T-cell (primary cell): Measurements from ENCODE around the gene RAI1. TPM values are rescaled to one million over a fixed set of nuclear protein-coding genes. Genes with fewer than 3 reads are reported as not detected.

Experiments used
- ATAC-seq, 4 experiments: fragments of 200-7000 bp in 3 of 4; fragments of 150-1000 bp in 1 of 4; cut with Tn5 transposase; replicated peaks in 1 of 4; 1 replicate in 3 of 4; 2 replicates in 1 of 4; pipeline ENCODE4 v1.10.0; 2021; ENCODE audit warnings: moderate library complexity in 3 of 4, mild to moderate bottlenecking in 2 of 4, moderate number of reproducible peaks in 1 of 4
- CTCF ChIA-PET, 2 donors: fragments of 300-600 bp; sonication (Branson Sonifier 250); formaldehyde crosslinking; loops; one replicate each; lab custom pipeline; 2022; ENCODE audit warnings: antibody characterized with exemption in 2 of 2; lab: Charles Lee
- POLR2A ChIA-PET, 2 donors: fragments of 300-600 bp; sonication (Branson Sonifier 250); formaldehyde crosslinking; loops; one replicate each; lab custom pipeline; 2022; ENCODE audit warnings: antibody characterized with exemption in 2 of 2; lab: Charles Lee
- DNase-seq, 35 experiments: peaks; one replicate each; pipeline versions ENCODE4 v3.0.0 to v3.0.0-alpha.2; 2013 to 2023
- H3K27ac ChIP-seq: one replicate; pipeline ENCODE4 v1.5.1; 2013; ENCODE audit warnings: low read length
- H3K27me3 ChIP-seq, 2 experiments: replicated peaks in 1 of 2; 1 replicate in 1 of 2; 2 replicates in 1 of 2; pipeline versions ENCODE4 v1.6.1 to v1.7.0; 2013; ENCODE audit warnings: low read length in 1 of 2, mixed read lengths in 1 of 2; ENCODE audit not compliant: control insufficient read depth in 2 of 2, insufficient read depth in 2 of 2; ENCODE audit errors: extremely low read depth in 1 of 2
- H3K36me3 ChIP-seq, 2 donors: 1 replicate in 1 of 2; 2 replicates in 1 of 2; pipeline versions ENCODE4 v1.6.1 to v1.7.0; 2013; ENCODE audit warnings: low read length in 1 of 2; ENCODE audit not compliant: control insufficient read depth in 2 of 2, insufficient read depth in 1 of 2; ENCODE audit errors: extremely low read depth in 1 of 2
- H3K4me1 ChIP-seq, 2 experiments: 1 replicate in 1 of 2; 2 replicates in 1 of 2; pipeline versions ENCODE4 v1.6.1 to v1.7.0; 2013; ENCODE audit warnings: low read length in 2 of 2, mixed read lengths in 1 of 2; ENCODE audit not compliant: insufficient read depth in 2 of 2, control insufficient read depth in 1 of 2; ENCODE audit errors: extremely low read depth in 1 of 2
- H3K4me3 ChIP-seq, 2 donors: 1 replicate in 1 of 2; 2 replicates in 1 of 2; pipeline versions ENCODE4 v1.5.1 to v1.7.0; 2013; ENCODE audit warnings: mild to moderate bottlenecking in 2 of 2, low read length in 1 of 2, moderate library complexity in 1 of 2; ENCODE audit not compliant: control insufficient read depth in 1 of 2; ENCODE audit errors: extremely low read depth in 1 of 2
- H3K9me3 ChIP-seq: 2 replicates; pipeline ENCODE4 v1.7.0; 2013
- H3K27ac Mint-ChIP-seq, 2 donors: one replicate each; pipeline ENCODE4 v1.8.0; 2020 to 2021; ENCODE audit warnings: mild to moderate bottlenecking in 2 of 2, mixed read lengths in 2 of 2
- H3K27me3 Mint-ChIP-seq, 2 donors: one replicate each; pipeline ENCODE4 v1.8.0; 2021 to 2022; ENCODE audit warnings: mixed read lengths in 2 of 2
- H3K36me3 Mint-ChIP-seq: one replicate; pipeline ENCODE4 v1.8.0; 2021; ENCODE audit warnings: mixed read lengths
- H3K4me1 Mint-ChIP-seq, 3 donors: one replicate each; pipeline ENCODE4 v1.8.0; 2020 to 2022; ENCODE audit warnings: mixed read lengths in 3 of 3, mild to moderate bottlenecking in 1 of 3
- H3K4me3 Mint-ChIP-seq, 3 donors: one replicate each; pipeline ENCODE4 v1.8.0; 2020 to 2022; ENCODE audit warnings: mild to moderate bottlenecking in 3 of 3, mixed read lengths in 3 of 3, moderate library complexity in 3 of 3
- H3K9me3 Mint-ChIP-seq, 3 donors: one replicate each; pipeline ENCODE4 v1.8.0; 2020 to 2022; ENCODE audit warnings: mixed read lengths in 3 of 3
- WGBS: methylation state at CpG from one replicate; pipeline ENCODE4 v1.1.5; 2013; ENCODE audit warnings: missing lambda C conversion rate; ENCODE audit not compliant: insufficient coverage; 5-methylcytosine and 5-hydroxymethylcytosine counted together
- total RNA-seq, 35 experiments: library from RNA in 6 of 35; stranded (reverse) in 6 of 35; fragments of 120-200 nt in 1 of 35; gene quantifications; one replicate each; pipeline versions ENCODE4 v1.2.1 to v1.2.4 and lab custom pipeline; 2013 to 2026

Gene RAI1
- total RNA-seq, 5 donors from 2014 or later (not counting 1 experiment from before 2014, with no cell fraction given): 20.1 to 31.2 (median 24.5) TPM

DNA sequence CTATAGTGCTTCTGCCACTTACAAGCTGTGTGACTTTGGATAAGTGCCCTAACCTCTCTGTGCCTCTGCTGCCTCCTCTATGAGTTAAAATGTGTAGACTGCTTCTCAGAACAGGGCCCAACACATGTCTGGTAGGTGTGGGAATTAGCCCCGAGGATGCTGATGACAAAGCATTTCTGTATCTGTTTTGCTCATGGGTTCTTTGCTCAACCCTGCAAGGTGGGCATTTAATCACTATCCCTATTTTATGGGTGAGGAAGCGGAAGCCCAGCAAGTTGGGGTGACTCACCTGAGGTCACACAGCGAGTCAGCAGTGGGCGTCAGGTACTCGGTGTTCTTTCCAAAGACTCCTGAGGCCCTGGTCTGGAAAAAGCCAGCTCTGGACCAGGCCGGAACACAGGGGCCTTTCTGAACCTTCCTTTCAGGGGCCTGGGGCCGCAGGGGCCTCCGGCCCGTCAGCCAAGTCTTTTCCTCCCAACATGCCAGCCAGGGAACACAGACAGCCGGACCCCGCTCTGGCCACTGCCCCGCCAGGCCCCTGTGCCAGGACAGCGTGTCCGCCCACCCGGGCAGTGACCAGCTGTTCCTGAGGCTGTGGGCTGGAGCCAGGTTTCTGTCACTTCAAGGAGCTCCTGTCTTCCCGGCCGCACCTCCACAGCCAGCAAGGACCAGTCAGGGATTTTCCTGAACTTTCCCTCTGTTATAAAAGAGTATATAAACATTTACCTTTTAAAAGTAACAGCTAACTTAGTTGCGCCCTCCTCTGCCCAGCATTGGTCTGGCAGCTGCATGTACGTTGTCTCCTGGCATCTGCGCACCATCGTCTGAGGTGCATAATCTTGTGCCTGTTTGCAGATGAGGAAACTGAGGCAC is 93.0 kb downstream of the RAI1 start:
- Histone ChIP-seq H3K27me3 (no peaks in the 10 kb centered on the region), H3K36me3 (no peaks in the 10 kb centered on the region), H3K4me3 (no peak overlapping the region), H3K4me1 (no peaks in the 10 kb centered on the region), H3K9me3 (no peaks in the 10 kb centered on the region), H3K27ac (no peak overlapping the region)
- H3K36me3 Mint-ChIP-seq: peaks cover 4% of the 10 kb centered on the region
- CTCF ChIA-PET: interaction anchor here (0.6 to 0.7 kb wide), 7 partner anchors 8 to 61 kb away, joined by 3 to 8 read pairs (median 3); no protein-coding TSS in a partner anchor
- H3K4me3 Mint-ChIP-seq: no peak overlapping the region
- ATAC-seq (no peak), DNase-seq (no peak)
- POLR2A ChIA-PET: no interaction called here
- peak overlapping the region; percentile 15 to 58 for H3K27ac Mint-ChIP-seq
- peaks cover 0 to 7% (median 4%) of the 10 kb centered on the region in 3 donors for H3K4me1 Mint-ChIP-seq
- H3K9me3 Mint-ChIP-seq: no peaks in the 10 kb centered on the region
- H3K27me3 Mint-ChIP-seq: no peaks in the 10 kb centered on the region
- 86% methylated on average over 15 of the region's 21 CpGs for WGBS

DNA sequence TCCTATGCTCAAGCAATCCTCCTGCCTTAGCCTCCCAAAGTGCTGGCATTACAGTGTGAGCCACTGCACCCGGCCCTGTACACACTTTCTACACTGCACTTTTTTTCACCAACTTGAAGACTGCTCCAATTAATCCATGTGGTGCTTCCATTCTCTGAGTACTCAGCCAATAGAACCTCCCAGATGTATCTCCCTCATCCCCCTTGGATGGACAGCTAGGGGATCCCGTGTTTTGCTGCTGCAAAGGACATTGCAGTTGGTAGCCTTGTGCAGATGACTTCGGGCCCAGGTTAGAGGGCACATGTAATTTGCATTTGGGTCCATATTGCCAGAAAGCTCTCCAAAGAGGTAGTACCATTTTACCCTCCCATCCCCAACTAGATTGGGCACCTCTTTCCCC is 95.6 kb downstream of the RAI1 start:
- Histone ChIP-seq H3K27ac (no peak overlapping the region), H3K9me3 (no peaks in the 10 kb centered on the region), H3K27me3 (peaks cover 0 to 13% of the 10 kb centered on the region in 2 experiments), H3K4me1 (peaks cover 0 to 7% of the 10 kb centered on the region in 2 experiments), H3K36me3 (no peaks in the 10 kb centered on the region), H3K4me3 (no peak overlapping the region)
- Mint-ChIP-seq H3K27me3 (peaks cover 0 to 2% of the 10 kb centered on the region in 2 donors), H3K4me3 (no peak overlapping the region), H3K9me3 (no peaks in the 10 kb centered on the region), H3K36me3 (peaks cover 4% of the 10 kb centered on the region), H3K27ac (no peak overlapping the region), H3K4me1 (peaks cover 4 to 13% (median 10%) of the 10 kb centered on the region in 3 donors)
- CTCF ChIA-PET: interaction anchor here in 1 of 2 donors (0.6 kb wide), 1 partner anchor 63 kb away, joined by 5 read pairs; no protein-coding TSS in a partner anchor
- DNase-seq (no peak), ATAC-seq (no peak)
- POLR2A ChIA-PET: interaction anchor here in 1 of 2 donors (0.6 to 0.7 kb wide), 2 partner anchors 14 to 139 kb away, joined by 4 to 5 read pairs; no protein-coding TSS in a partner anchor
- 57% methylated on average over 2 of the region's 3 CpGs for WGBS

GRCh38 chr17:17778308-17779014 is 97.2 kb downstream of the RAI1 start:
- ATAC-seq (no peak), DNase-seq (no peak)
- CTCF ChIA-PET: no interaction called here
- WGBS: 94% methylated on average over 4 of the region's 8 CpGs
- Histone ChIP-seq H3K27me3 (peaks cover 0 to 15% of the 10 kb centered on the region in 2 experiments), H3K27ac (no peak overlapping the region), H3K36me3 (no peaks in the 10 kb centered on the region), H3K9me3 (no peaks in the 10 kb centered on the region), H3K4me1 (peaks cover 0 to 18% of the 10 kb centered on the region in 2 experiments), H3K4me3 (no peak overlapping the region)
- POLR2A ChIA-PET: no interaction called here
- Mint-ChIP-seq H3K4me1 (peaks cover 4 to 8% (median 6%) of the 10 kb centered on the region in 3 donors), H3K4me3 (no peak overlapping the region), H3K27ac (no peak overlapping the region), H3K9me3 (no peaks in the 10 kb centered on the region), H3K36me3 (peaks cover 4% of the 10 kb centered on the region), H3K27me3 (peaks cover 0 to 2% of the 10 kb centered on the region in 2 donors)

DNA sequence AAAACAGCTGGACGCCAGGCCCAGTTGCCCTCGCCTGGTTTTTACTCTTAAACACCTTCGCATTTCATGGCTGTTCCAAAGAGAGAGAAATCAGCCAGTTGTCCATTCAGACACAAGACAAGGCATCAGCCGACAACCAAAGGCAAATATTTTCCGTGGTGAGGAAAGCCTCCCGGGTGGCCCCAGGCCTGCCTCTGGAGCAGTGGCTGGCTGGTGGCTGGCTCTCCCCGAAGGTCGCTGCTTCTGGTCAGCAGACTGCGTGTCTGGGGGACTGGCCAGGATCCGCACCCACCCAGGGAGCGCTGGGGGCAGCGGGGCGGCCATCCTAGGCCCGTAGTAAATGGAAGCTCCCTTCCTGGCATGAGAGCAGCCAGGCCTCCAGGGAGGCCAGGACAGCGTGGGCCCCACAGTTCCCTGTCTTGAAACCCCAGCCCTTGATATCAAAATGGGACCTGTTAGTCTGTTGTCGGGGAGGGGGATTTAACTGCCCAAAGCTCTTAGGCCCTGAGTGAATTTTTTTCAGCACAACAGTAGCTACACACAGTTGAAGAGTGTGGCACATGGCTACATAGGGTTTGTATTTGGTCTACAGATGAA is 97.9 kb downstream of the RAI1 start:
- Histone ChIP-seq H3K4me1 (peaks cover 4 to 24% of the 10 kb centered on the region in 2 experiments), H3K27me3 (peaks cover 0 to 16% of the 10 kb centered on the region in 2 experiments), H3K36me3 (no peaks in the 10 kb centered on the region), H3K9me3 (no peaks in the 10 kb centered on the region), H3K4me3 (no peak overlapping the region), H3K27ac (no peak overlapping the region)
- POLR2A ChIA-PET: no interaction called here
- Mint-ChIP-seq H3K27me3 (peaks cover 0 to 3% of the 10 kb centered on the region in 2 donors), H3K36me3 (peaks cover 4% of the 10 kb centered on the region), H3K4me1 (peaks cover 8 to 12% (median 11%) of the 10 kb centered on the region in 3 donors), H3K4me3 (no peak overlapping the region), H3K9me3 (no peaks in the 10 kb centered on the region), H3K27ac (no peak overlapping the region)
- 87% methylated on average over 14 of the region's 16 CpGs for WGBS
- DNase-seq: no peak
- ATAC-seq: no peak
- CTCF ChIA-PET: no interaction called here

- WGBS: 86% methylated on average over 5 of the region's 11 CpGs
- no peaks in the 10 kb centered on the region for H3K9me3 ChIP-seq
- H3K4me1 ChIP-seq: peaks cover 12 to 41% of the 10 kb centered on the region in 2 experiments
- Mint-ChIP-seq H3K36me3 (no peaks in the 10 kb centered on the region), H3K27me3 (peaks cover 0 to 3% of the 10 kb centered on the region in 2 donors), H3K4me3 (peak overlapping the region; percentile 46 to 91 (median 52)), H3K27ac (peak overlapping the region in 1 of 2 donors; percentile 79), H3K9me3 (no peaks in the 10 kb centered on the region), H3K4me1 (peaks cover 25 to 26% (median 25%) of the 10 kb centered on the region in 3 donors)
- peaks cover 0 to 21% of the 10 kb centered on the region in 2 experiments for H3K27me3 ChIP-seq
- ATAC-seq: no peak
- no peak overlapping the region for H3K27ac ChIP-seq
- no peak for DNase-seq
- ChIA-PET CTCF (no interaction called here), POLR2A (interaction anchor here in 1 of 2 donors (0.6 kb wide), 1 partner anchor 58 kb away, joined by 5 read pairs; no protein-coding TSS in a partner anchor)
- H3K36me3 ChIP-seq: no peaks in the 10 kb centered on the region
- H3K4me3 ChIP-seq: no peak overlapping the region
Measured at GRCh38 chr17:17780922-17781590, 99.8 kb downstream of the RAI1 start.
